Transverse colon (tissue), 4 donors: Measurements from ENCODE around the gene DOCK1. TPM values are rescaled to one million over a fixed set of nuclear protein-coding genes. Genes with fewer than 3 reads are reported as not detected.

Experiments used
- DNase-seq: peaks from one replicate; pipeline ENCODE4 v3.0.0-alpha.2; 2019
- H3K27ac ChIP-seq, 4 donors: fragments of 200-600 bp; sonication (generic); 2 replicates each; pipeline ENCODE4 v1.5.1; 2016 to 2018; ENCODE audit warnings: inconsistent platforms in 4 of 4
- H3K27me3 ChIP-seq: fragments of 200-600 bp; sonication (generic); 2 replicates; pipeline ENCODE4 v1.5.1; 2017; ENCODE audit warnings: inconsistent platforms
- H3K36me3 ChIP-seq, 4 donors: fragments of 200-600 bp; sonication (generic); 2 replicates each; pipeline ENCODE4 v1.5.1; 2017 to 2019; ENCODE audit warnings: inconsistent platforms in 4 of 4
- H3K4me1 ChIP-seq, 4 donors: fragments of 200-600 bp; sonication (generic); 2 replicates each; pipeline ENCODE4 v1.5.1; 2017 to 2020; ENCODE audit warnings: inconsistent platforms in 4 of 4
- H3K4me3 ChIP-seq, 4 donors: fragments of 200-600 bp; sonication (generic); 1 replicate in 1 of 4; 2 replicates in 3 of 4; pipeline versions ENCODE4 v1.5.1 to v1.6.1; 2017 to 2019; ENCODE audit warnings: inconsistent platforms in 4 of 4
- H3K9me3 ChIP-seq, 2 donors: fragments of 200-600 bp; sonication (generic); 2 replicates each; pipeline ENCODE4 v1.5.1; 2017 to 2019; ENCODE audit warnings: inconsistent platforms in 2 of 2
- EP300 ChIP-seq: sonication (generic); formaldehyde crosslinking; IDR thresholded peaks from one replicate; pipeline ENCODE4 v1.6.1; 2017; ENCODE audit warnings: antibody characterized with exemption, low read depth
- POLR2A ChIP-seq: fragments of 450-650 bp; IDR thresholded peaks from one replicate; pipeline ENCODE4 v1.6.1; 2016; ENCODE audit warnings: antibody characterized with exemption, mild to moderate bottlenecking, moderate library complexity
- POLR2AphosphoS5 ChIP-seq, 3 donors: sonication (generic); formaldehyde crosslinking; IDR thresholded peaks; one replicate each; pipeline ENCODE4 v1.6.1; 2016; ENCODE audit warnings: antibody characterized with exemption in 3 of 3
- WGBS, 2 donors: methylation state at CpG; one replicate each; pipeline ENCODE4 v1.1.5; 2018; ENCODE audit warnings: low coverage in 1 of 2; 5-methylcytosine and 5-hydroxymethylcytosine counted together
- in situ Hi-C, 4 donors: fragments of 200-750 bp; cut with MboI; loops; one replicate each; pipeline versions ENCODE4 v1.15.0 to v1.15.1; 2017; ENCODE audit warnings: low sequenced_read_pairs in 3 of 4, low pct_ligation_motif_present in 1 of 4, low pct_unique_long_range_greater_than_20kb in 1 of 4
- intact Hi-C: fragments of 100-400 bp; cut with DNase I; formaldehyde crosslinking; loops from one replicate; pipeline ENCODE4 v1.15.1; 2023; ENCODE audit warnings: low total_unique reads
- total RNA-seq, 4 donors: library from RNA; depleted of rRNA; stranded (reverse); fragments of >200 nt; gene quantifications; one replicate each; pipeline ENCODE4 v1.1.0, GENCODE V29; 2016
- TF ChIP-seq, protein P1 (sequence below), 5 experiments: fragments of 200-600 bp in 3 of 5; fragments of 450-650 bp in 2 of 5; sonication (generic) in 3 of 5; IDR thresholded peaks; 1 replicate in 2 of 5; 2 replicates in 3 of 5; pipeline ENCODE4 v1.5.1; 2016 to 2017; ENCODE audit warnings: antibody characterized with exemption in 5 of 5, inconsistent platforms in 3 of 5, mild to moderate bottlenecking in 2 of 5, moderate library complexity in 1 of 5

DOCK1 gene
- total RNA-seq, 4 donors from 2014 or later, result 75.1 to 200 (median 92.5) TPM

DNA sequence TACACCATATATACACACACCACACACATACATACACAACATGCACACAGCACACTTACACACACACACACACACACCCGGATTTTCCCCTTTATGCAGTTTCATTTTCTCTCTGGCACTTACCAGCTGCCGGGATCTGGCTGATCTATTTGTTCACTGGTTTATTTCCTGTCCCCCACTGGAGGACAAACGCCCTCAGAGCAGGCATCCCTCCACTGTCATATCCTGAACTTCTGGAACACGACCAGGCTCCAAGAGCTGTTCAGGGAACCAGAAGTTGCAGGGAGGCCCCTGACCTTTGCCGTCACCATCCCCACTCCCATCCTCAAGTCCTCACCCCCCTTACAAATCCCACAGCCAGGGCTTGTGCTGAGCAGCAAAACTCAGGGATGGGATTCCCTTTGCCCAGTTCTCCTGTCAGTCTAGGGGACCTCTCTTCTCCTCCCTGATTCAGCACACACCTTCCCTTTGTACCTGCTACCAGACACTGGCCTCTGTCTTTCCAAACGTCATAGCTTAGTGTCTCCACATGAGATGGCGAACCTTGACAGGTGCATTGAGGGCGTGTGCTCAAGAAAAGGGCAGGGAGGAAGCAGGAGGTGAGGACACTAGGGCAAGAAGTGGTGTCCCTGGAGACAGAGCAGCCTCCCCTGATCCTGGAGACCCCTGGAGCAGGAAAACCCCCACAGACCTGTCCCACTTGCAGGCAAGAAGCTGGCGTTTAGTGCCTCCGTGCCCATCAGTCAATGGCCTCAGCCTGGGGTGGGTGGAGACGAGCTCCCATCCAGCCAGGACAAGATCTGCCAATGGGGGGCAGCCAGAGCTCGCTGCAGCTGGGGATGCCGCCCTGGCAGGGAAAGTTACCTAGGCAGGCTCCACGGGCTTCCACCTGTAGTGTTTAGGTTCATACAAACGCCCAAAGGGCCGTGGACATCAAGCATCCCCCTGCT lies 12.7 kb upstream of the DOCK1 start:
- Histone ChIP-seq H3K36me3 (no peaks in the 10 kb centered on the region), H3K27ac (no peak overlapping the region), H3K27me3 (no peaks in the 10 kb centered on the region), H3K4me3 (no peak overlapping the region), H3K9me3 (no peaks in the 10 kb centered on the region), H3K4me1 (no peaks in the 10 kb centered on the region)
- DNase-seq, result no peak
- WGBS, 2 donors, result 17 to 61% methylated on average over 1 to 14 of the region's 16 CpGs
- TF ChIP-seq POLR2AphosphoS5 (IDR thresholded peaks at IDR 0.05) (no peak), POLR2A (no peak), EP300 (no peak)
- TF ChIP-seq, protein P1, sequence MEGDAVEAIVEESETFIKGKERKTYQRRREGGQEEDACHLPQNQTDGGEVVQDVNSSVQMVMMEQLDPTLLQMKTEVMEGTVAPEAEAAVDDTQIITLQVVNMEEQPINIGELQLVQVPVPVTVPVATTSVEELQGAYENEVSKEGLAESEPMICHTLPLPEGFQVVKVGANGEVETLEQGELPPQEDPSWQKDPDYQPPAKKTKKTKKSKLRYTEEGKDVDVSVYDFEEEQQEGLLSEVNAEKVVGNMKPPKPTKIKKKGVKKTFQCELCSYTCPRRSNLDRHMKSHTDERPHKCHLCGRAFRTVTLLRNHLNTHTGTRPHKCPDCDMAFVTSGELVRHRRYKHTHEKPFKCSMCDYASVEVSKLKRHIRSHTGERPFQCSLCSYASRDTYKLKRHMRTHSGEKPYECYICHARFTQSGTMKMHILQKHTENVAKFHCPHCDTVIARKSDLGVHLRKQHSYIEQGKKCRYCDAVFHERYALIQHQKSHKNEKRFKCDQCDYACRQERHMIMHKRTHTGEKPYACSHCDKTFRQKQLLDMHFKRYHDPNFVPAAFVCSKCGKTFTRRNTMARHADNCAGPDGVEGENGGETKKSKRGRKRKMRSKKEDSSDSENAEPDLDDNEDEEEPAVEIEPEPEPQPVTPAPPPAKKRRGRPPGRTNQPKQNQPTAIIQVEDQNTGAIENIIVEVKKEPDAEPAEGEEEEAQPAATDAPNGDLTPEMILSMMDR (IDR thresholded peaks at IDR 0.05), result no peak
- in situ Hi-C loops, result loop anchor here in 1 of 4 donors (10.0 kb wide), 1 partner anchor 218 kb away; the partner anchor contains the start of gene C10orf90
- intact Hi-C loops, result no loop called here

- WGBS, 2 donors, result 96 to 100% methylated on average over 2 to 9 of the region's 9 CpGs
- intact Hi-C loops, result no loop called here
Measured at GRCh38 chr10:126893206-126893605, 12.0 kb upstream of the DOCK1 start.

GRCh38 chr10:126893841-126894240 lies 11.4 kb upstream of the DOCK1 start:
- no peak for DNase-seq
- in situ Hi-C loops, result loop anchor here in 1 of 4 donors (10.0 kb wide), 1 partner anchor 219 kb away; the partner anchor contains the start of gene C10orf90
- WGBS, 2 donors, result 92 to 100% methylated on average over 1 to 8 of the region's 8 CpGs
- H3K27ac ChIP-seq, result no peak overlapping the region
- no peak overlapping the region for H3K4me3 ChIP-seq
- TF ChIP-seq EP300, result no peak
- TF ChIP-seq POLR2AphosphoS5 (IDR thresholded peaks at IDR 0.05), result no peak
- TF ChIP-seq POLR2A, result no peak
- TF ChIP-seq, protein P1 (IDR thresholded peaks at IDR 0.05), result no peak
- H3K27me3 ChIP-seq, result no peaks in the 10 kb centered on the region
- no peaks in the 10 kb centered on the region for H3K4me1 ChIP-seq
- H3K36me3 ChIP-seq, result no peaks in the 10 kb centered on the region
- H3K9me3 ChIP-seq, result peaks cover 2 to 3% of the 10 kb centered on the region in 2 donors
- intact Hi-C loops, result no loop called here

More at GRCh38 chr10:126893206-126893605, 12.0 kb upstream of the DOCK1 start:
- H3K4me1 ChIP-seq, result no peaks in the 10 kb centered on the region
- no peak overlapping the region for H3K4me3 ChIP-seq
- in situ Hi-C loops, result loop anchor here in 1 of 4 donors (10.0 kb wide), 1 partner anchor 218 kb away; the partner anchor contains the start of gene C10orf90
- no peak for DNase-seq
- TF ChIP-seq POLR2AphosphoS5 (IDR thresholded peaks at IDR 0.05), result no peak
- TF ChIP-seq, protein P1 (IDR thresholded peaks at IDR 0.05), result no peak
- TF ChIP-seq EP300, result no peak
- no peak for TF ChIP-seq POLR2A
- H3K27me3 ChIP-seq, result no peaks in the 10 kb centered on the region
- H3K36me3 ChIP-seq, result no peaks in the 10 kb centered on the region
- H3K27ac ChIP-seq, result no peak overlapping the region
- no peaks in the 10 kb centered on the region for H3K9me3 ChIP-seq

DNA sequence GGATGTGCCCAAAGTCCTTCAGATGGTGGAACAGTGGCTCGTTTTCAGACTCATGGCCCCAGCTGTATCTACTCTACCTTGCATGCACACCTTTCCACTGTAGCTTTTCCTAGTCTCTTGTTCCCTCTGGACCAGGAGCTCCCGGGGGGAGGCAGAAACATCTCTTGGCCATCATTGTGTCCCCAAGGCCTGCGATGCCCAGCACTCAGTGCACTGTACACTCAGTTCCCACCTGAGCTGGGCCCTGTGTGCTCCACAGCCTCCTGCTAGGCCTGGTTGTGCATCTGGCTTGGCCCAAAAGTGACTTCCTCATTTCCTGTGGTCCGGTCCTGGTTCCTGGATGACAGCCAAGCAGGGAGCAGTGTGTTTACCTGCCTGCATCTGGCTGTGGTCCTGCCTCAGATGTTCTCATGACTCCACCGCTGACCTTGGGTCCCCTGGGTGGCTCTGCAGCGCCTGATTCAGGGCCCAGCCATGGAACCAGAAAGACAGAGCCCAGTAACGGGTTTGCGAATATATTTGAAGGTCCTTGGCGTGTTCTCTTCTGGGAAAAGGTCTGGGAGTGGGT lies 9.9 kb upstream of the DOCK1 start:
- TF ChIP-seq, protein P1 (IDR thresholded peaks at IDR 0.05), result no peak
- TF ChIP-seq POLR2AphosphoS5 (IDR thresholded peaks at IDR 0.05), result no peak
- no peak for TF ChIP-seq EP300
- TF ChIP-seq POLR2A, result no peak
- Histone ChIP-seq H3K27me3 (no peaks in the 10 kb centered on the region), H3K36me3 (no peaks in the 10 kb centered on the region), H3K27ac (no peak overlapping the region), H3K4me1 (no peaks in the 10 kb centered on the region), H3K4me3 (no peak overlapping the region), H3K9me3 (peaks cover 3 to 6% of the 10 kb centered on the region in 2 donors)
- intact Hi-C loops, result no loop called here
- 73 to 90% methylated on average over 2 to 9 of the region's 9 CpGs for WGBS, 2 donors
- in situ Hi-C loops, result loop anchor here in 1 of 4 donors (10.0 kb wide), 1 partner anchor 220 kb away; the partner anchor contains the start of gene C10orf90
- DNase-seq, result no peak
